Activated CD8-positive, alpha-beta memory T cell treated with anti-CD3 and anti-CD28 coated beads for 1 hour (primary cell): ENCODE measurements around the gene MYCBP2.

ENCODE experiments used
- DNase-seq, 2 donors: peaks; one replicate each; pipeline ENCODE4 v3.0.0-alpha.2; 2020; ENCODE audit warnings: low read depth in 1 of 2; ENCODE audit errors: extremely low read depth in 1 of 2

MYCBP2 gene

GRCh38 chr13:77000475-77000874 is 326.4 kb downstream of the MYCBP2 start:
- no peak for DNase-seq
